CMK (cell line): ENCODE data around the gene AJAP1.
"Not testable (repeated sequence)": the region's sequence is repeated elsewhere in the genome, so short reads cannot be mapped to it uniquely, and the experiment has no call there.

Experiments used
- DNase-seq: peaks from one replicate; pipeline ENCODE4 v3.0.0-alpha.2; 2010; ENCODE audit warnings: low read depth

Gene AJAP1

GRCh38 chr1:4653796-4654725 is at the start of gene AJAP1:
Gene AJAP1 (plus strand): TSS chr1:4654609. CDS start chr1:4655426, 817 bp downstream.
- no peak for DNase-seq

DNA sequence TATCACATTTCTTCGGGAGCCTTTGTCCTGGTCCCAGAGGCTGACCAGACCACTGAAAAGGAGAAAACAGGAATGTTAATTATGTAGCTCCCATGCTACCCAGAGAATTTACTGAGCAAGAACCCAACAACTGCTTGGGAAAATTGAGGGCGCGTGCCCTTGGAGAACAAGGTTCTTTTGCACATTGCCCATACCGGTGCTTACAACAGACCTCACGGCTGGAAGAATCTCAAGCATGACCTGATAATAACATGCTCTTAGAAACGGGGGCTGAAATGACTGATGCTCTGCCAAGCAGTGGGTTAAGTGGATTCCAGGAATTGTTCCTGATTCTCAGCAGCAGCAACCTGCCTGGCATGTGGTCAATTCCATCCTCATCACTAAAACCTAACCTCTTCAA is 49.3 kb upstream of the AJAP1 start:
- DNase-seq = no peak

GRCh38 chr1:4611563-4612341 is 42.7 kb upstream of the AJAP1 start:
- no peak for DNase-seq

DNA sequence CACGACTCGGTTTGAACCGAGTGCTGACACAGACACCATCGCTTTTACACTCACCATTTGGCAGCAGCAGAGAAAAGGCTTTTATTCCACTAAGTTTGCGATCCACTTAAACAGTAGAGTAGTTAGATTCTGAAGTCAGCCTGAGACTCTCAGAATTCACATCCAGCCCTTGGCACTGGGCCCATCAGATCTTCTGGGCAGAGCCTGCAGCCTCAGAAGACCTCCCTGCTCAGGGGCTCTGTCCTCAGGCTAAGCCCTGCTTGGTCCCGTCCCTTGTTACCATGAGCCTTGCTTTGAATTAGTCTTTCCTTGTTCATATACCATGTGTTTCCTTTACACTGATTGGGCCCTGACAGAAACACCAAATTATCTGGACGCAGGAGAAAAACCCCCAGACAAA is 41.4 kb upstream of the AJAP1 start:
- DNase-seq = no peak

GRCh38 chr1:4613606-4614370 is 40.6 kb upstream of the AJAP1 start:
- DNase-seq = no peak

GRCh38 chr1:4614371-4615137 is 39.9 kb upstream of the AJAP1 start:
- DNase-seq = no peak

DNA sequence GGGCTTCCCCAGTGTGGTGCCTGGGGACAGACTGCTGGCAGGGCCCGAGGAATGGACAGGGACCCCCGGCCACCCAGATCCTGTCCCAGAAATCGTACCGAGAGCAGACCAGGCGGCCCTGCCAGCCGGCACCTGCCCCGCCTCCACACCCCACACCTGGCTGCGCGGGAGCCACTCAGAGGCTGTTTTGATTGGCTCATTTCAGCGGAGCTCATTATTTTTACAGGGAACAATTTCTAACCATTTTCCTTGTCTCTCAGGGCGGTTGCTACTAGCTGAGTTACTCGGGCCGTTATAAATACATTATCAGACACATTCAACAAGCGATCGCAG is 39.3 kb upstream of the AJAP1 start:
- DNase-seq = no peak

- no peak for DNase-seq
Observed at GRCh38 chr1:4615501-4615900, 38.9 kb upstream of the AJAP1 start.

- DNase-seq = no peak
Observed at GRCh38 chr1:4616831-4617465, 37.5 kb upstream of the AJAP1 start.

DNA sequence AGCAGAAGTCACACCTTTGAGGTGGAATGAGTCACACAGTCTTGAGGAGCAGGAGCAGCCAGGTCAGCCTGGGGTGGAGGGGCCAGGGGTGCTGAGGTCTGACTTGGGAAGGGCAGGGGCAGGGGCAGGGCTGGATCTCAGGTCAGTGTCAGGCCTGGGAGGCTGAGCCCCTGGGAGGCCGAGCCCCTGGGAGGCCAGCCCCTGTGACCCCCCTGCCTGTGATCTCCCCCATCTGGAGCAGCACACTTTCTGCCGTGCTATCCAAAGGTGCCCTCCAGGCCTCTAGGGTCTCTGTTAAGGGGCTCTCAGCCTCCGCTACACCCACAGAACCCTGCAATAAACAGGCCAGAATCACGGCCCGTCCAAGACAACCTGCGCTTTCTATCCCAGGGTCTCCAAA is 36.9 kb upstream of the AJAP1 start:
- no peak for DNase-seq

GRCh38 chr1:4618827-4619226 is 35.6 kb upstream of the AJAP1 start:
- not testable (repeated sequence) for DNase-seq

DNA sequence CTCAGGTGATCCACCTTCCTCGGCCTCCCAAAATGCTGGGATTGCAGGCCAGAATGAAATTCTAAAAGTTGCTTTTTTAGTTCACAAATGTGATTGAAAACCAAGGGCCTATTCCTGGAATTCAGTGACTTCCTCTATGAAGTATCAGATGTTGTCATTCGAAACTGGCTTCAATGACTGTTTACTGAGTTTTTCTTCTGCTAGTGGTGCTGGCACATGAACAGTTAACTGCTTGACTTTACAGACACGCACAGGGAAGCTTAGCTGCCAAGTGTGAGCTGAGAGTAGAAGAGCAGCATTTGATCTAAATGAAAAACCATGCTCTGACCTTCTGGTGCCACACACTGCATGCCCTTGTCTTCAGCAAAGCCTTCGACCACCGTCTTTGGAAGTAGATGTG is 32.8 kb upstream of the AJAP1 start:
- DNase-seq = no peak

DNA sequence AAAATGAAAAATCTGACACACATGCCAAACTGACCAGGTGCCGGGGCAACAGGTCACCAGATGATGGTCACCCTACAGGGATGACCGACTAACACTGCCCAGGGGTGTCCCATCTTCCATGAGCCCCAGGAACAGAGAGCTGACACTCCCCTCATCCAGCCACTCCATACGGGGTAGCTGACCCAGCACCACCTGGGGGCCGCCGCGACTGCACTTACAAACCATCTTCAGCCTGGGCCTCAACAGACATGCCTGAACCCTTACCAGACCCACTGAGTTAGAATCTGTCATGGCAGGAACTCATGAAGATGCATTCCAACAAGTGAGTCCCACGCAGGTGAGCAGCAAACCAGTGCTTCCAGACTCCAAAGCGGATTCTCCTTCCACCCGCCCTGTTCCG is 31.6 kb upstream of the AJAP1 start:
- DNase-seq = no peak

- no peak for DNase-seq
Observed at GRCh38 chr1:4624141-4624715, 30.2 kb upstream of the AJAP1 start.

DNA sequence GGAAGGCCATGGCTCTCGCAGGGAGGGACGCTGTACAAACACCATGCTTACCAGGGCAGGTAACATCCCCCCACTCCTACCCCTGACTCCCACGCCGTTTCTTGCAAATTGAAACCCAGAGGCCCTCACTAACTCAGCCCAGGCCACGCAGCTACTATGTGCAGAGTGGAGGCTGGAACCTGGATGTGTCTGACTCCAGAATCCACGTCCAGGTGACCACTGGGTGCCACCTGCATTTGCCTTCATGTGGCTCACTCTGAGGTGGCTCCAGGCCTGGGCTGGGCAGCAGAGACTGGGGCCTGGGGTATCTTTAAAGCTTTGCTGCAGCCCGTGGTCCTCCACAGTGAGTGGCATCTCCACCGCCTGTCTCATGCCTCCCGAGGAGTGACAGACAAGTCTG is 29.6 kb upstream of the AJAP1 start:
- DNase-seq = no peak

DNA sequence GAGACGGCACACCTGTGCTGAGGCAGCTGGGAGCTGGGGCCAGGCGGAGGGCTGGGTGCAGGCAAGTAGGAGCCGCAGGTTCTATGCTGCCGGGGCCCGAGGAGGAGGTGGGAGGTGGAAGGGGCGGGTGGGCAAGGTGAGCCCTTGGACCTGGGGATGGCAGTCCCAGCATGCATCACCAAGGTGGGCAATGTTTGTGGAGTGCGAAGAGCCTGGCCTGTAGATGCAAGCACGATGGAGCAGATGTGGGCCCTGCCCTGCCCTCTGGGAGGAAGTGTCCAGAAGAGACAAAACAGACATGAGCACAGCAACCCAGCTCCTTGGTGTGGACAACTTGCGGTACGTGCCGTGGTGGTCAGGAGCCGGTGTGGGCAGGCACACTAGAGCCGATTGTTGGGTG is 28.3 kb upstream of the AJAP1 start:
- DNase-seq = no peak

DNA sequence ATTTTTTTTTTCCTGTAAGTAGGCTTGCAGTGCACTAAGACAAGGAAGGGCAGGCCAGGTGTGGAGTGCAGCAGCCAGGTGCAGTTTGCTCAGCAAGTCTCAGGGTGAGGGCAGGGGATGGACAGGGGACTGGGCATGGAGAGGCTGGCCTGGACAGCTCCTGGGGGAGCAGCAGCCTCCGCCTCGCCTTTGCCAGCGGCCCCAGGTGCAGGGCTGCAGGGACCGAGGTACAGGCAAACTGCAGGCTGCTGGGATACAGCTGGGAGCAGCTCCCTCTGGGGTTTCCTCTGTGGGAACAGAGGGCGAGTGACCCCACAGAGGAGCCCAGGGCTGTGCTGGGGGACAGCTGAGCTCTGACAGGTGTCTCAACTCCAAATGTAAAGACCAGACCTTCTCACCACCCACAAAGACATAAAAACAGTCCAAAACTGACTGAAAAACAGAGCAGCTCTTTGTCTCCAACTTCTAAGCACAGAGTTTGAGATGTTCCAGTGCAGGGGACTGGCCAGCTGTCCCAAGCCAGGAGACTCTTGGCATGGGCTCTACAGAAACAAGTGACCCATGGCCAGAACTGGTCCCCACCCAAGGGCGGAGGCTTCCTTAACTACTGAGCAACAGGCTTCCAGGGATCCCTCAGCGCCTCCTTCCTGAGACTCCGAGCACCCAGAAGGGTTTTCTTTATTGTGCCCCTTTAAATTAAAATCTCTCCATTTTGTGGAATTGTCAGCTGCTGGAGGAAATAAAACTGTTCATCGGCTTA is 27.7 kb upstream of the AJAP1 start:
- no peak for DNase-seq

DNA sequence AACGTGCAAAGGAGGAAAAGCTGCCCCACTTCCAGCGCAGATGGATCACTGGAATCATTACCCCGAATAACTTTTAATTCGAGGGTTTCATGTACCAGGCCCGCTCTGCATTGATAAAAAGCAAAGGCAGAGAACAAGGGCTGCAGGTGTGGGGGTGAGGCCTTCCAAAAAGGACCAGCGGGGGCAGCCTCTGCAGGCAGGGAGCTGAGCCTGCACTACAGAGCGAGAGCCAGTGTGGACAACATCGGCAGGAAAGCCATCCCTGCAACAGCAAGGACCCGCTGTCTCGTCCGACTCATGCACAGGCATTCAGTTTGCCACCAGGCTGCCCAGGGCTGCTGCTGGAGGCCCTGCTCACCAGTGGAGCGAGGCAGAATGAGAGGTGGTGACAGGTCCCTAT is 27.1 kb upstream of the AJAP1 start:
- DNase-seq = no peak

GRCh38 chr1:4628992-4629391 is 25.4 kb upstream of the AJAP1 start:
- DNase-seq = no peak

- no peak for DNase-seq
Observed at GRCh38 chr1:4630561-4630960, 23.8 kb upstream of the AJAP1 start.
